ENCODE results near the gene EDN1.

- no peak for TF ChIP-seq CTCF (IDR thresholded peaks at IDR 0.05)
- TF ChIP-seq POLR2A (IDR thresholded peaks at IDR 0.05): no peak
Measured at GRCh38 chr6:12297363-12298016, 7.3 kb downstream of the EDN1 start.

Data from adrenal gland (tissue), 5 donors.